Endodermal cell (in vitro differentiated cells): ENCODE measurements around the gene CCDC142. TPM values are rescaled to one million over a fixed set of nuclear protein-coding genes. Genes with fewer than 3 reads are reported as not detected.

Experiments used
- DNase-seq: peaks from one replicate; pipeline ENCODE4 v3.0.0-alpha.2; 2017
- H3K27ac ChIP-seq: 2 replicates; pipeline ENCODE4 v1.5.1; 2013; ENCODE audit warnings: mild to moderate bottlenecking, low read depth, low read length, moderate library complexity
- H3K27me3 ChIP-seq: 2 replicates; pipeline ENCODE4 v1.6.1; 2013; ENCODE audit warnings: mild to moderate bottlenecking, low read length, moderate library complexity; ENCODE audit not compliant: insufficient read depth, control insufficient read depth, poor library complexity, severe bottlenecking
- H3K36me3 ChIP-seq: 2 replicates; pipeline ENCODE4 v1.7.0; 2013; ENCODE audit warnings: mild to moderate bottlenecking, low read length, moderate library complexity; ENCODE audit not compliant: control insufficient read depth, insufficient read depth
- H3K4me1 ChIP-seq: one replicate; pipeline ENCODE4 v1.7.0; 2013; ENCODE audit warnings: low read length; ENCODE audit not compliant: control insufficient read depth, insufficient read depth
- H3K4me3 ChIP-seq: 2 replicates; pipeline ENCODE4 v1.5.1; 2013; ENCODE audit warnings: mild to moderate bottlenecking, low read length, moderate library complexity
- H3K9ac ChIP-seq: 2 replicates; pipeline ENCODE4 v1.6.1; 2013; ENCODE audit warnings: mild to moderate bottlenecking, low read length, moderate library complexity; ENCODE audit not compliant: poor library complexity, severe bottlenecking; ENCODE audit errors: extremely low read depth
- H3K9me3 ChIP-seq: 2 replicates; pipeline ENCODE4 v1.6.1; 2013; ENCODE audit warnings: mild to moderate bottlenecking, low read length, moderate library complexity; ENCODE audit not compliant: control insufficient read depth
- H3K27ac Mint-ChIP-seq: 2 replicates; pipeline ENCODE4 v1.8.0; 2020; ENCODE audit warnings: mixed read lengths
- H3K27me3 Mint-ChIP-seq: 2 replicates; pipeline ENCODE4 v1.8.0; 2021; ENCODE audit warnings: mild to moderate bottlenecking, mixed read lengths; ENCODE audit not compliant: insufficient read depth
- H3K36me3 Mint-ChIP-seq: 2 replicates; pipeline ENCODE4 v1.8.0; 2020; ENCODE audit warnings: low read depth, mixed read lengths
- H3K4me1 Mint-ChIP-seq: 2 replicates; pipeline ENCODE4 v1.8.0; 2020; ENCODE audit warnings: mixed read lengths
- H3K4me3 Mint-ChIP-seq: 2 replicates; pipeline ENCODE4 v1.8.0; 2020; ENCODE audit warnings: mild to moderate bottlenecking, moderate library complexity, mixed read lengths
- H3K9me3 Mint-ChIP-seq: 2 replicates; pipeline ENCODE4 v1.8.0; 2020; ENCODE audit warnings: mild to moderate bottlenecking, mixed read lengths
- WGBS, 2 experiments: methylation state at CpG; one replicate each; pipeline versions ENCODE4 v1.1.5 to v1.1.7; 2013; ENCODE audit warnings: missing lambda C conversion rate in 2 of 2, mixed read lengths in 1 of 2; ENCODE audit not compliant: insufficient coverage in 1 of 2, insufficient read length in 1 of 2; 5-methylcytosine and 5-hydroxymethylcytosine counted together
- total RNA-seq, 2 donors: library from RNA; stranded (reverse); fragmentation: NEBNext Ultra II Directional in 1 of 2; extraction: Animal tissue kit (Norgen Biotek cat#: 25700) in 1 of 2; gene quantifications; 2 replicates in 1 of 2; 3 replicates in 1 of 2; pipeline ENCODE4 v1.2.1, GENCODE V29; 2021
- TF ChIP-seq, protein P1 (sequence below): fragments of 200-600 bp; sonication (generic); conservative IDR thresholded peaks from 2 replicates; pipeline ENCODE4 v1.5.0; 2021; ENCODE audit warnings: antibody characterized with exemption, mild to moderate bottlenecking

Gene CCDC142
- total RNA-seq, 2 donors from 2014 or later, result 19.0 to 24.7 TPM

DNA sequence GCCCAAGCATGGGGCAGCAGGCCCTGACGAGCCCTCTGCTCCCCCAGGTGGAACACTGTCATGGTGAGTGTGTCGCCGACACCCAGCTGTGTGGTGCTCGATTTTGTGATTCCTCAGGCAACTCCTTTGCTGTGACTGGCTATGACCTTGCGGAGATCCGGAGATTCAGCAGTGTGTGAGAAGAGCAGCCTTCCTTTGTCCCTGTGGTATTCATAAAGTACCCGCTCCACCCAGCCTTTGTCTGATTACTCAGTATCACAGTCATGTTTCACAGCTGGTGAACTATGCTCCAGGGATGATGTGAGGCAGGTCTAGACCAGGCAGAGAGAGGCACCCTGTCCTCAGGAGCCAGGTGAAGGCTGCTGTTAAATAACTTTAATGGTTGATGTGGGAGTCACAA lies 57.3 kb downstream of the CCDC142 start:
- H3K27ac Mint-ChIP-seq, result peak overlapping the region; percentile 63

DNA sequence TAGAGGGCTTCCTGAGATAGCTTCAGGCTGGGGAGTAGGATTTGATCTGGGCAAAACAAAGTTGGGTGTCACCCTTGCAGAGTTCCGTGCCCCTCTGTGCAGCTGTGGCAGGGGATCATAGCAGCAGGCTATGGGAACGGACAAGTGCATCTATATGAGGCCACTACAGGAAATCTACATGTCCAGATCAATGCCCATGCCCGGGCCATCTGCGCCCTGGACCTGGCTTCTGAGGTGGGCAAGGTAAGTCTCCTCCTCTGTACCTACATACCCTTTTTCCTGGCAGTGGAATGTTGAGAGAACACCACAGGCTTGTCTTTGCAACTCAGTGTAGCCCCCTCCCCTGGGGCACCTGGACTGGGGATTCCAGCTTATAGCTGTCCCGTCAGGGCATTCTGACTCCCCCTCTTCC lies 57.8 kb downstream of the CCDC142 start:
- no peak for DNase-seq
- peaks cover 41% of the 10 kb centered on the region for H3K36me3 Mint-ChIP-seq
- WGBS, 2 experiments, result 93% methylated on average over 4 to 5 of the region's 5 CpGs
- Histone ChIP-seq H3K4me3 (no peak overlapping the region), H3K9ac (no peak overlapping the region), H3K27me3 (peaks cover 6% of the 10 kb centered on the region), H3K36me3 (peaks cover 55% of the 10 kb centered on the region), H3K27ac (no peak overlapping the region), H3K4me1 (peaks cover 17% of the 10 kb centered on the region), H3K9me3 (no peaks in the 10 kb centered on the region)
- TF ChIP-seq, protein P1, sequence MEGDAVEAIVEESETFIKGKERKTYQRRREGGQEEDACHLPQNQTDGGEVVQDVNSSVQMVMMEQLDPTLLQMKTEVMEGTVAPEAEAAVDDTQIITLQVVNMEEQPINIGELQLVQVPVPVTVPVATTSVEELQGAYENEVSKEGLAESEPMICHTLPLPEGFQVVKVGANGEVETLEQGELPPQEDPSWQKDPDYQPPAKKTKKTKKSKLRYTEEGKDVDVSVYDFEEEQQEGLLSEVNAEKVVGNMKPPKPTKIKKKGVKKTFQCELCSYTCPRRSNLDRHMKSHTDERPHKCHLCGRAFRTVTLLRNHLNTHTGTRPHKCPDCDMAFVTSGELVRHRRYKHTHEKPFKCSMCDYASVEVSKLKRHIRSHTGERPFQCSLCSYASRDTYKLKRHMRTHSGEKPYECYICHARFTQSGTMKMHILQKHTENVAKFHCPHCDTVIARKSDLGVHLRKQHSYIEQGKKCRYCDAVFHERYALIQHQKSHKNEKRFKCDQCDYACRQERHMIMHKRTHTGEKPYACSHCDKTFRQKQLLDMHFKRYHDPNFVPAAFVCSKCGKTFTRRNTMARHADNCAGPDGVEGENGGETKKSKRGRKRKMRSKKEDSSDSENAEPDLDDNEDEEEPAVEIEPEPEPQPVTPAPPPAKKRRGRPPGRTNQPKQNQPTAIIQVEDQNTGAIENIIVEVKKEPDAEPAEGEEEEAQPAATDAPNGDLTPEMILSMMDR, result no peak
- H3K9me3 Mint-ChIP-seq, result no peaks in the 10 kb centered on the region
- H3K27me3 Mint-ChIP-seq, result peaks cover 25% of the 10 kb centered on the region
- peaks cover 41% of the 10 kb centered on the region for H3K4me1 Mint-ChIP-seq
- H3K4me3 Mint-ChIP-seq, result no peak overlapping the region
- peak overlapping the region; percentile 63 for H3K27ac Mint-ChIP-seq

More for the DNA sequence above, 57.3 kb downstream of the CCDC142 start:
- Mint-ChIP-seq H3K4me3 (no peak overlapping the region), H3K4me1 (peaks cover 41% of the 10 kb centered on the region), H3K36me3 (peaks cover 46% of the 10 kb centered on the region), H3K27me3 (peaks cover 19% of the 10 kb centered on the region), H3K9me3 (no peaks in the 10 kb centered on the region)
- Histone ChIP-seq H3K9me3 (no peaks in the 10 kb centered on the region), H3K36me3 (peaks cover 60% of the 10 kb centered on the region), H3K4me3 (no peak overlapping the region), H3K27ac (no peak overlapping the region), H3K27me3 (peaks cover under 1% of the 10 kb centered on the region), H3K4me1 (peaks cover 17% of the 10 kb centered on the region), H3K9ac (no peak overlapping the region)
- WGBS, 2 experiments, result 93 to 100% methylated on average over 6 to 7 of the region's 7 CpGs
- TF ChIP-seq, protein P1, result no peak
- no peak for DNase-seq

DNA sequence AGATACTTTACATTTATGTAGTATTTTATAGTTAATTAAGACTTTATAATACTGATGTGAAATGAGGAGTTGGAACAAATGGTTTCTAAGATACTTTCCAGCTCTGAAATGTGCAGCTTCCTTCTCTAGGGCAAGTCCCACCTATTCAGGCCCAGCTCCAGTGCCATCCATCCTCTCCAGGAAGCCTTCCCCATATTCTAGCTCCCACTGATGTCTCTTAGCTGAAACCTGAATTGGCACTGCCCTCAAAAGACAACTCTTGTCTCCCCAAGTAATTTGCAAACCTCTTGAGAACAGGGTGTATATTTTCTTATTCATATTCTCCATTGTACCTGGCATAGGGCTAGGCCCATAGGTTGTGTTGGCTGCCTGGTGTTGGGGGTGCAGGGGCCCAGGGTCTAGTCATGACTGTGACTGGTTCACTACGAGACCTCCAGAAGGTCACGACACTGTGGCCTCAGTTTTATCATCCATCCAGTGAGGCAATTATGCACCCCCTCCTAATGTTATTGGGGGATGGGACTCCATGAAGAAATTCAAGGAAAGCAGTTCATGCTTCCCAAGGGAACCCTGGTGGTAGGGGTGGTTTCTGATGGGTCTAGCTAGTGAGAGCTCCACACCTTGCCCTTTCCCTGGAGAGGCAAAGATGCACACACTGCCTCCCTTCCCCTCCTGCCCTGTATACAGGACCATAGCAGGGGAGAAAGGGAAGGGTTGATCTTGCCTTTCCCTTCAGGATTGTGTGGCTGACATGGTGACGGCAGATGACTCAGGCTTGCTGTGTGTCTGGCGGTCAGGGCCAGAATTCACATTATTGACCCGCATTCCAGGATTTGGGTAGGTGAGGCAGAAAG lies 58.4 kb downstream of the CCDC142 start:
- Mint-ChIP-seq H3K27me3 (peaks cover 28% of the 10 kb centered on the region), H3K27ac (peak overlapping the region; percentile 63), H3K4me1 (peaks cover 41% of the 10 kb centered on the region), H3K4me3 (no peak overlapping the region), H3K9me3 (no peaks in the 10 kb centered on the region), H3K36me3 (peaks cover 35% of the 10 kb centered on the region)
- Histone ChIP-seq H3K27me3 (peaks cover 8% of the 10 kb centered on the region), H3K9me3 (no peaks in the 10 kb centered on the region), H3K4me1 (peaks cover 17% of the 10 kb centered on the region), H3K27ac (no peak overlapping the region), H3K9ac (no peak overlapping the region), H3K4me3 (no peak overlapping the region), H3K36me3 (peaks cover 48% of the 10 kb centered on the region)
- 90 to 93% methylated on average over 2 to 5 of the region's 5 CpGs for WGBS, 2 experiments
- DNase-seq, result no peak
- TF ChIP-seq, protein P1, result no peak

Other genes starting within 250 kb of the CCDC142 start
- 1 to 10 TPM; 2.5 to 3.7 TPM for gene SLC4A5, start 139.6 kb downstream of the CCDC142 start, total RNA-seq
- gene DCTN1, start 102.7 kb downstream of the CCDC142 start, total RNA-seq, result 100 to 1,000 TPM; 159 to 213 TPM
- gene C2orf81, start 61.4 kb downstream of the CCDC142 start, total RNA-seq, result 1 to 10 TPM; 3.8 to 4.8 TPM
- gene WDR54, start 61.3 kb downstream of the CCDC142 start, total RNA-seq, result 10 to 100 TPM; 43.1 to 69.4 TPM
- 100 to 1,000 TPM in 1 of 2 donors, 10 to 100 TPM in 1; 83.6 to 117 TPM for gene RTKN, start 41.1 kb downstream of the CCDC142 start, total RNA-seq
- 10 to 100 TPM; 23.9 to 38.8 TPM for gene INO80B, start 27.9 kb downstream of the CCDC142 start, total RNA-seq
- 100 to 1,000 TPM; 110 to 116 TPM for gene WBP1, start 24.6 kb downstream of the CCDC142 start, total RNA-seq
- 10 to 100 TPM; 64.8 to 72.9 TPM for gene MOGS, start 17.6 kb downstream of the CCDC142 start, total RNA-seq
- 10 to 100 TPM; 50.9 to 62.7 TPM for gene MRPL53, start 10.3 kb downstream of the CCDC142 start, total RNA-seq
- gene TTC31, start 83 bp upstream of the CCDC142 start, total RNA-seq, result 10 to 100 TPM; 31.5 to 32.4 TPM
- gene LBX2, start 16.6 kb upstream of the CCDC142 start, total RNA-seq, result 1 to 10 TPM; 1.3 to 1.6 TPM
- 10 to 100 TPM; 15.5 to 21.4 TPM for gene PCGF1, start 24.7 kb upstream of the CCDC142 start, total RNA-seq
- under 1 TPM; 0.22 to 0.27 TPM for gene TLX2, start 31.5 kb upstream of the CCDC142 start, total RNA-seq
- gene DQX1, start 43.2 kb upstream of the CCDC142 start, total RNA-seq, result 1 to 10 TPM in 1 of 2 donors, under 1 TPM in 1; 0.93 to 1.1 TPM
- gene AUP1, start 46.7 kb upstream of the CCDC142 start, total RNA-seq, result 10 to 100 TPM; 76.3 to 88.9 TPM
- 10 to 100 TPM; 32.8 to 38.9 TPM for gene HTRA2, start 46.9 kb upstream of the CCDC142 start, total RNA-seq
- 1 to 10 TPM; 5.4 to 7.6 TPM for gene LOXL3, start 70.9 kb upstream of the CCDC142 start, total RNA-seq
- gene DOK1, start 71.7 kb upstream of the CCDC142 start, total RNA-seq, result 10 to 100 TPM; 12.9 to 15.1 TPM
- gene M1AP, start 165.3 kb upstream of the CCDC142 start, total RNA-seq, result 1 to 10 TPM; 3.8 to 5.5 TPM
- 10 to 100 TPM in 1 of 2 donors, 1 to 10 TPM in 1; 7.0 to 10.1 TPM for gene SEMA4F, start 171.2 kb upstream of the CCDC142 start, total RNA-seq